Measurements from ENCODE around the gene DICER1. TPM values are rescaled to one million over a fixed set of nuclear protein-coding genes. Genes with fewer than 3 reads are reported as not detected.

DICER1 gene
- total and polyA plus RNA-seq, 12 donors, result 4.9 to 38.8 (median 27.2) TPM

DNA sequence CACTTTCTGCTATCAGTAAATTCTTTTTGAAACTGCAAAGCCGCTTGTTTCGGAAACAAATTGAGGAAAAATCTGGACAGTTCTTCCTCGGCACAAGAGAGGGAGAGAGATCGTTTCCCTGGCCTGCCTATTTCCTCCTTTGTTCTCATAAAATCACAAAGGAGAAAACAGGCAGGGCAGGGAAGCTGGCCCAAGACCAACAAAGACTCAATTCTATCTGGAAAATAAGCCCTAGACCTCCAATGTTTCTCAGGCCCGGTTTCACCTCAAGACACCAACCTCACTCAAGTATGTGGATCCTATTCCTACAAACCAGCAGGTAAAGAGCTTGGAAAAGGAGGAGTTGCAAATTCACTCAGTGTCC lies 19.5 kb downstream of the DICER1 start:
- no peak for TF ChIP-seq CTCF (IDR thresholded peaks at IDR 0.05)
- peak overlapping the region in 1 of 10 donors; percentile 8 for H3K4me3 ChIP-seq
- H3K27ac ChIP-seq, result peak overlapping the region in 9 of 10 donors; percentile 2 to 82 (median 63)
- 45 to 55% methylated on average over 5 of the region's 5 CpGs for WGBS, 2 donors
- DNase-seq, result peak in 1 of 2 donors; percentile 31
- peaks cover 0 to 4% (median 0%) of the 10 kb centered on the region in 11 donors for H3K9me3 ChIP-seq
- no peaks in the 10 kb centered on the region for H3K27me3 ChIP-seq
- H3K4me1 ChIP-seq, result peaks cover 11 to 87% (median 62%) of the 10 kb centered on the region in 9 donors
- H3K36me3 ChIP-seq, result peaks cover 0 to 8% (median 0%) of the 10 kb centered on the region in 9 donors
- ATAC-seq, result peak in 4 of 8 donors; percentile 36 to 71 (median 57)
- intact Hi-C loops (cut with DNase I), result no loop called here

GRCh38 chr14:95137164-95137803 lies 20.0 kb downstream of the DICER1 start:
- Histone ChIP-seq H3K4me3 (peak overlapping the region in 1 of 10 donors; percentile 8), H3K4me1 (peaks cover 11 to 82% (median 60%) of the 10 kb centered on the region in 9 donors), H3K27me3 (no peaks in the 10 kb centered on the region), H3K36me3 (peaks cover 0 to 13% (median 3%) of the 10 kb centered on the region in 9 donors), H3K27ac (peak overlapping the region in 9 of 10 donors; percentile 2 to 82 (median 63)), H3K9me3 (peaks cover 0 to 4% (median 0%) of the 10 kb centered on the region in 11 donors)
- ATAC-seq (no peak), DNase-seq (no peak)
- intact Hi-C loops (cut with DNase I), result no loop called here
- no peak for TF ChIP-seq CTCF (IDR thresholded peaks at IDR 0.05)

DNA sequence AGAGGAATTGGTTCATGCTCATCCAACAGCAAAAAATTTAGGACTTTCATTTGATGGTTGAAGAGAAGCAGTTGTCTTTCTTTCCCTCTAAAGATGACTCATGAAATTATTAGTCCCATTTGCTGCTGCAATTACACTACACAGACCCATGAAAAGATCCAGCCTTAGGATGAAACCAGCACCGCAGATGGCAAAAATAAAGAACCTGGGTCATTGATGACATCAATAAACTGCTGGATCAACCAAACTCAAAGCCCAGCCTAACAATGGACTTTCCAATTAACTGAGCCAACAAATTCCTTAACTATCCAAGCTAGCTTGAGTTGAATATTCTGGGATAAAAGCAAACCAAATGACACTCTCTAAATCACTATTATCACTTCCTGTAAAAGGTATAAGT lies 20.7 kb downstream of the DICER1 start:
- Histone ChIP-seq H3K36me3 (peaks cover 0 to 19% (median 3%) of the 10 kb centered on the region in 9 donors), H3K27me3 (no peaks in the 10 kb centered on the region), H3K9me3 (peaks cover 0 to 4% (median 0%) of the 10 kb centered on the region in 11 donors), H3K27ac (peak overlapping the region in 4 of 10 donors; percentile 63 to 82 (median 71)), H3K4me1 (peaks cover 11 to 76% (median 53%) of the 10 kb centered on the region in 9 donors), H3K4me3 (no peak overlapping the region)
- no peak for ATAC-seq
- intact Hi-C loops (cut with DNase I), result no loop called here
- DNase-seq, result no peak
- 92 to 97% methylated on average over 1 of the region's 1 CpG for WGBS, 2 donors
- TF ChIP-seq CTCF (IDR thresholded peaks at IDR 0.05), result no peak

DNA sequence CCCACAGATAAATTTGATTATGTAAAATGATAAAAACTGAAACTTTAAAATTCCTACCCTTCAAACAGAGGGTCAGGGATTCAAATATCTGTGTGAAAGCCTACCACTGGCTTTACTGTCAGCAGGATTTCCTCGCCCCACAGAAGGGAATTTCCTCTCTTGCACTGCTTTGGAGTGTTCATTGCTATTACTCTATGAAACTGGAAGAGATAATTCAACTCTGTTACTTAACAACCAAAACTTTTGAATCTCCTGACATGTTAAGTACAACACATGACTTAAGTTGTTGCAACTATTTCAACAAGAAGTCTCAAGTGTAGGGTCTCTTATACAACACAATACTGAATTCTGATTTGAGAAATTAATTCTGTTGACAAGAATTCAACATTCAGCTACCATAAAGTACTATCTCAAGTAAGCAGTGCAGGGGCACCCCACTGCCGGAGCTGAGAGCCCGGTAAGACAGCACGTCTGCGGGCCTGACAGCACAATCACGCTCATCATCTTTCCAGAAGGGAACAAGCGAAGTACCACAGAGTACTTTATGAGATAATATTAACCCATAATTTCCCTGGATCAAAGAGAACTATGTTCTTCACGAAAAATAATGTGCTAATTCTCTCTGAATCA lies 22.9 kb downstream of the DICER1 start:
- Histone ChIP-seq H3K27ac (peak overlapping the region in 2 of 10 donors; percentile 3 to 55), H3K36me3 (peaks cover 0 to 41% (median 3%) of the 10 kb centered on the region in 9 donors), H3K4me1 (peaks cover 5 to 54% (median 31%) of the 10 kb centered on the region in 9 donors), H3K9me3 (peaks cover 0 to 4% (median 0%) of the 10 kb centered on the region in 11 donors), H3K4me3 (no peak overlapping the region), H3K27me3 (no peaks in the 10 kb centered on the region)
- ATAC-seq (peak in 1 of 8 donors; percentile 26), DNase-seq (no peak)
- no peak for TF ChIP-seq CTCF (IDR thresholded peaks at IDR 0.05)
- intact Hi-C loops (cut with DNase I), result no loop called here
- WGBS, 2 donors, result 85 to 87% methylated on average over 8 of the region's 8 CpGs
